ENCODE results near the gene BTN1A1.

- TF ChIP-seq ATF3 (CRISPR knock-in tag; conservative IDR thresholded peaks at IDR 0.05) (no peak), PREB (CRISPR knock-in tag; IDR thresholded peaks at IDR 0.05; ENCODE audit: borderline replicate concordance) (no peak), CTCF (IDR thresholded peaks at IDR 0.05) (no peak), E2F1 (CRISPR knock-in tag; IDR thresholded peaks at IDR 0.05) (no peak), NR1H2 (CRISPR knock-in tag; IDR thresholded peaks at IDR 0.05) (no peak), ZNF138 (CRISPR knock-in tag; conservative IDR thresholded peaks at IDR 0.05) (no peak), TEAD1 (CRISPR knock-in tag; IDR thresholded peaks at IDR 0.05) (no peak), GRHL2 (CRISPR knock-in tag; IDR thresholded peaks at IDR 0.05; ENCODE audit: insufficient replicate concordance, severe bottlenecking) (no peak), E2F4 (CRISPR knock-in tag; IDR thresholded peaks at IDR 0.05; ENCODE audit: borderline replicate concordance, low read depth) (no peak), MXD4 (CRISPR knock-in tag; IDR thresholded peaks at IDR 0.05; ENCODE audit: borderline replicate concordance) (no peak), ZBTB21 (CRISPR knock-in tag; IDR thresholded peaks at IDR 0.05; ENCODE audit: borderline replicate concordance) (no peak), JUN (CRISPR knock-in tag; IDR thresholded peaks at IDR 0.05) (no peak)
These were observed 43.9 kb downstream of the BTN1A1 start for GRCh38 chr6:26543953-26544352.

All from WTC11 (cell line).